ENCODE results near the gene FUZ. TPM values are rescaled to one million over a fixed set of nuclear protein-coding genes. Genes with fewer than 3 reads are reported as not detected.
A peak's percentile ranks its signal among the peaks of the same experiment; 100 is the strongest.

The FUZ gene
- total and polyA plus RNA-seq, 2 of the 4 experiments (the other 2 are of a cell fraction), result 12.1 to 14.3 TPM

- H2AK5ac ChIP-seq (ENCODE audit: low read depth, low read length), result no peak overlapping the region
- H3K4me3 ChIP-seq (ENCODE audit: insufficient read depth, low read depth, low read length), result no peak overlapping the region
- CTCF ChIA-PET, result no interaction called here
- no peak overlapping the region for H2BK20ac ChIP-seq (ENCODE audit: low read depth, low read length)
- no peak overlapping the region for H3K14ac ChIP-seq (replicated peaks; ENCODE audit: low read depth, low read length)
- no peak overlapping the region for H4K8ac ChIP-seq (ENCODE audit: low read depth in 2 of 2, low read length in 2 of 2)
- peaks cover 14% of the 10 kb centered on the region for H3K4me1 ChIP-seq (ENCODE audit: control insufficient read depth, insufficient read depth, low read length)
- no peak overlapping the region for H3K4ac ChIP-seq (ENCODE audit: low read depth, low read length)
- H2BK5ac ChIP-seq (ENCODE audit: low read depth, low read length, poor library complexity, severe bottlenecking), result no peak overlapping the region
- in situ Hi-C loops (cut with MboI; ENCODE audit: low sequenced_read_pairs), result no loop called here
- BruUV-seq (replicated peaks), result no TSS peak
- H3K18ac ChIP-seq (ENCODE audit: low read depth, low read length), result no peak overlapping the region
- no peak overlapping the region for H3K27ac ChIP-seq (ENCODE audit: insufficient read depth, low read length)
- POLR2A ChIA-PET (ENCODE audit: unreplicated experiment), result no interaction called here
- peaks cover 7% of the 10 kb centered on the region for H3K9me1 ChIP-seq (ENCODE audit: insufficient read depth, low read length)
- H3K23ac ChIP-seq (ENCODE audit: low read depth, low read length), result no peak overlapping the region
- H4K20me1 ChIP-seq (ENCODE audit: insufficient read depth, low read length), result peaks cover 36% of the 10 kb centered on the region
- H4K5ac ChIP-seq (ENCODE audit: low read depth, low read length), result no peak overlapping the region
- no peak overlapping the region for H4K91ac ChIP-seq (ENCODE audit: insufficient read depth, low read depth, low read length)
- no peak overlapping the region for H3K9ac ChIP-seq (ENCODE audit: low read depth, low read length)
- dilution Hi-C loops (cut with HindIII; ENCODE audit: low sequenced_read_pairs, unreplicated experiment), result no loop called here
- peak overlapping the region; percentile 44 for H2AK9ac ChIP-seq (replicated peaks; ENCODE audit: low read depth, low read length, poor library complexity)
- ATAC-seq (ENCODE audit: low read depth), result no peak
- H3K9me3 ChIP-seq (ENCODE audit: control insufficient read depth, insufficient read depth, low read length), result no peaks in the 10 kb centered on the region
- DNase-seq, result no peak
- peaks cover 23 to 69% of the 10 kb centered on the region in 2 experiments for H3K79me1 ChIP-seq (ENCODE audit: low read depth in 1 of 2, low read length in 2 of 2)
- intact Hi-C loops (cut with micrococcal nuclease), result no loop called here
- no peak overlapping the region for H2AFZ ChIP-seq (replicated peaks; ENCODE audit: low read length, poor library complexity)
- no peak for TF ChIP-seq MXI1 (IDR thresholded peaks at IDR 0.05; ENCODE audit: borderline replicate concordance, low read depth, low read length)
- TF ChIP-seq CTCF (conservative IDR thresholded peaks at IDR 0.05; ENCODE audit: low read depth, low read length), result peak; percentile 24; the same call in 1 of the 2 replicates
- peaks cover 59% of the 10 kb centered on the region for H3K36me3 ChIP-seq (ENCODE audit: control insufficient read depth, insufficient read depth, low read length)
- no peak overlapping the region for H3K56ac ChIP-seq (ENCODE audit: extremely low read depth, insufficient read depth, low read length)
- H2BK15ac ChIP-seq (ENCODE audit: low read depth, low read length), result no peak overlapping the region
- H3K27me3 ChIP-seq (ENCODE audit: control insufficient read depth, insufficient read depth, low read length), result no peaks in the 10 kb centered on the region
- 72% methylated on average over 25 of the region's 49 CpGs; no CpG with 5 or more reads in 1 of the 2 experiments for WGBS, 2 experiments (ENCODE audit: extremely low coverage in 2 of 2, insufficient read length in 1 of 2)
- H2BK120ac ChIP-seq (ENCODE audit: low read depth, low read length), result no peak overlapping the region
- no peak overlapping the region for H3K4me2 ChIP-seq (ENCODE audit: low read depth, low read length)
Measured at GRCh38 chr19:49862391-49863253, 49.5 kb upstream of the FUZ start.

All from IMR-90 (cell line).